AG09319 (cell line): ENCODE measurements around the gene C1orf53.

Experiments
- DNase-seq: peaks from one replicate; pipeline ENCODE4 v3.0.0-alpha.2; 2010; ENCODE audit warnings: low read depth; ENCODE audit errors: extremely low read depth
- CTCF ChIP-seq: IDR thresholded peaks from 2 replicates; pipeline ENCODE4 v1.5.1; 2011; ENCODE audit warnings: low read depth, mild to moderate bottlenecking, inconsistent platforms, low read length, moderate library complexity

The C1orf53 gene

GRCh38 chr1:197918807-197919345 is 16.4 kb downstream of the C1orf53 start:
- TF ChIP-seq CTCF = no peak
- DNase-seq = no peak

- DNase-seq = no peak
- TF ChIP-seq CTCF = no peak
Observed at GRCh38 chr1:197919346-197920066, 17.1 kb downstream of the C1orf53 start.

DNA sequence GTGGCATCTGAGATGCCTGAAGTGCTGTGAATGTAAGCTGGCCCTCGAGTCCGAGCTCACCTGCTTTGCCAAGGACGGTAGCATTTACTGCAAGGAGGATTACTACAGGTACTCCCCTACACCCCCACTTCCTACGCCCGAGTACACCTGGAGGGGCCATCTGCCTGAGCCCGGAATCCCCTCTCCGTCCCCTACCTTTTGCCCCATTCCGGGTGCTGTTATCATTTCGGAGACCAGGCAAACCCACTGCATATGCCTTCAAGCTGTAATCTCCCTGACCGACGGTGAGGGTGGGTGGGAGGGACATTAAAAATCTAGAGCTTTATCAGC is 17.6 kb downstream of the C1orf53 start:
- TF ChIP-seq CTCF = no peak
- DNase-seq = no peak

- no peak for TF ChIP-seq CTCF
- no peak for DNase-seq
Observed at GRCh38 chr1:197920414-197921117, 18.1 kb downstream of the C1orf53 start.

- no peak for TF ChIP-seq CTCF
- DNase-seq = no peak
Observed at GRCh38 chr1:197921235-197922069, 19.0 kb downstream of the C1orf53 start.

GRCh38 chr1:197922070-197922390 is 19.6 kb downstream of the C1orf53 start:
- TF ChIP-seq CTCF = no peak
- no peak for DNase-seq

DNA sequence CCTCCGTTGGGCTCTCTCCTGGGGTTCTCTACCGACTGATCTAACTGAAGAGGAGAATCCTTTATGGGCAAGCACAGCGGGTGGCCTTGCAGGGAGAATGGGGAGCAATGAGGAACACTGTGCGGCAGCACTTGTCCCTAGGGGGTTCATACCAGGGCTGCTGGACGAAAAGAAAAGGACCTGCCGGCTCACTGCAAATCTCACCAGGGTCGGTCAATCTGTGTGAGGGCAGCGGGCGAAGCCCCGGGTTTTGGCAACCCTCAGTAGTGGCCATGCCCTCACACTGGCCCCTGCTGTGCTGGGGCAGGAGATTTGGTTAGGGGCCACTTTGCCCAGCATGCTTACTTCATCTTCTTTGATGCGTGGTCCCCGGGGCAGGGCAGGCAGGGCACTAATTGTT is 20.6 kb downstream of the C1orf53 start:
- DNase-seq = no peak
- no peak for TF ChIP-seq CTCF
